Activated CD4-positive, alpha-beta T cell treated with anti-CD3 and anti-CD28 coated beads, Interleukin-2, amount 50 U/mL, for 4 hours (primary cell): ENCODE data around the gene OTUD4.

Experiments used
- DNase-seq, 2 experiments: peaks; one replicate each; pipeline ENCODE4 v3.0.0-alpha.2; 2020

The OTUD4 gene

GRCh38 chr4:145103496-145103895 lies 76.9 kb downstream of the OTUD4 start:
- DNase-seq, result no peak

GRCh38 chr4:145102619-145103018 lies 77.8 kb downstream of the OTUD4 start:
- no peak for DNase-seq

- DNase-seq, result no peak
These were observed 79.3 kb downstream of the OTUD4 start for GRCh38 chr4:145101091-145101490.

- no peak for DNase-seq
These were observed 80.7 kb downstream of the OTUD4 start for GRCh38 chr4:145099653-145100052.

GRCh38 chr4:145098675-145099037 lies 81.7 kb downstream of the OTUD4 start:
- DNase-seq, result peak; percentile 33 to 48

GRCh38 chr4:145097821-145098674 lies 82.3 kb downstream of the OTUD4 start, which contains the start of the genes ABCE1 and ANAPC10:
ABCE1 (plus strand) TSS chr4:145098311; CDS start chr4:145104413, 6,102 bp downstream.
ANAPC10 (minus strand) TSS chr4:145098196; CDS start chr4:145096099, 2,097 bp downstream.
- peak; percentile 96 for DNase-seq

- no peak for DNase-seq
These were observed 83.0 kb downstream of the OTUD4 start for GRCh38 chr4:145097331-145097820.

GRCh38 chr4:145093638-145094037 lies 86.8 kb downstream of the OTUD4 start:
- no peak for DNase-seq

GRCh38 chr4:145090380-145090779 lies 90.0 kb downstream of the OTUD4 start:
- no peak for DNase-seq

- no peak for DNase-seq
These were observed 96.3 kb downstream of the OTUD4 start for GRCh38 chr4:145083891-145084605.
